HG03196 (cell line): ENCODE measurements around the gene SH3BP5.

Experiments used
- ATAC-seq: cut with Tn5 transposase; IDR thresholded peaks from one replicate; pipeline ENCODE4 v1.9.1; 2021; ENCODE audit not compliant: unreplicated experiment

SH3BP5 gene

DNA sequence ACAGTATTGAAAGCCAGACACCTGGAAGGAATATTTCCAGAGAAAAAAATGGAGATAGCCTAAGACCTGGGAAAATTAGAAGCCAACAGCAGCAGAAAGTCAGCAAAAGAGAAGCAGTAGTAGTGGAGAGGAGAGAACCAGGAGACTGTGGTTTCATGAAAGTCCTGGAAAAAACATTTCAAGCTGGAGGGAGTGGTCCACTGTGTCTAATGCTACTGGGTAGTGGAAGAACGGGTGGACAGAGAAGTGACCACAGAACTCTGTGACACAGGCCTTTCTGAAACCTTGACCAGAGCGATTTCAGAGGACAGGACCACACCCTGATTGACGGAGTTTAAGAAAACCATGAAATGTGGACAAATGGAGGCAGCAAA, 15.3 kb upstream of the SH3BP5 start:
- no peak for ATAC-seq

DNA sequence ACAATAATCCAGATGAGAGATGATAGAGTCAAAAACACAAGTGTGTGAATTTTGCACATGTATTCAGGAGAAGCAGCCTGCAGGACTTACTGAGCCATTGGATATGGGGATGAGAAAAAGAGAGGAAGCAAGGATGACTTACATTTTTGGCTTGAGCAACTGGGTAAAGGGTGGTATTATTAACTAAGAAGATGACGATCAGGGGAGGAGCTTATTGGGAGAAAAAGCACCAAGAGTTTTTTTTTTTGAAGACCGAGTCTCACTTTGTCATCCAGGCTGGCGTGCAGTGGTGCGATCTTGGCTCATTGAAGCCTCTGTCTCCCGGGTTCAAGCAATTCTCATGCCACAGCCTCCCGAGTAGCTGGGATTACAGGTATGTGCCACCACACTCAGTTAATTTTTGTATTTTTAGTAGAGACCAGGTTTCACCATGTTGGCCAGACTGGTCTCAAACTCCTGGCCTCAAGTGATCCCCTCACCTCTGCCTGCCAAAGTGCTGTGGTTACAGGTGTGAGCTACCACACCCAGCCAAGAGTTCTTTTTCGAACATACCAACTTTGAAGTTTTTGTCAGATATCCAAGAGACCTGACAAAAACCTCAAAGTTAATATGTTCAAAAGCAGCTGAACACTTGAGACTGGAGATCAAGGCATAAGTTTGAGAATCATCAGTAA, 14.8 kb upstream of the SH3BP5 start:
- no peak for ATAC-seq

- ATAC-seq, result no peak
These were observed 14.1 kb upstream of the SH3BP5 start for GRCh38 chr3:15346516-15346915.

DNA sequence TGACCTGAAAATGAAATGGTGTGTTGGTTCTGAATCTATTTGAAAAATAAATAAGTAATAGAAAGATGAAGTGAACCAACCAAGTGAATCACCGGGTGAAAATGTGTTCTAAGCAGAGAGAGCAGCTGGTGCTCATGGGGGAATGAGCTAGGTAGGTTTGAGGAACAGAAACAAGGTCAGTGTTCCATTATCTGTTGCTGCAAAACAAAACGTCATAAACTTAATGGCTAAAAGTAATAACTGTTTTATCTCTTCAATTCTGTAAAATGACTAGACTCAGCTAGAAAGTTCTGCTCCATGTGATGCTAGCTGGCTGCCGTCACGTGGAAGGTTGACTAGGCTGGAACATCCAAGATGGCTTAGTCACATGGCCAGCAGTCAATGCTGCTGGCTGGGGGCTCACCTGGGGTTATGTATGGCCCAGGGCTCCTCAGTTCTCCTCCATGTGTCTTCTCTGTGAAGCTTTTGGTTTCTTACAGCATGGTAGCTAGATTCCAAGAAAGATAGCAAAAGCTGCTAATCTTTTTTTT, 13.3 kb upstream of the SH3BP5 start:
- peak; percentile 95 for ATAC-seq

DNA sequence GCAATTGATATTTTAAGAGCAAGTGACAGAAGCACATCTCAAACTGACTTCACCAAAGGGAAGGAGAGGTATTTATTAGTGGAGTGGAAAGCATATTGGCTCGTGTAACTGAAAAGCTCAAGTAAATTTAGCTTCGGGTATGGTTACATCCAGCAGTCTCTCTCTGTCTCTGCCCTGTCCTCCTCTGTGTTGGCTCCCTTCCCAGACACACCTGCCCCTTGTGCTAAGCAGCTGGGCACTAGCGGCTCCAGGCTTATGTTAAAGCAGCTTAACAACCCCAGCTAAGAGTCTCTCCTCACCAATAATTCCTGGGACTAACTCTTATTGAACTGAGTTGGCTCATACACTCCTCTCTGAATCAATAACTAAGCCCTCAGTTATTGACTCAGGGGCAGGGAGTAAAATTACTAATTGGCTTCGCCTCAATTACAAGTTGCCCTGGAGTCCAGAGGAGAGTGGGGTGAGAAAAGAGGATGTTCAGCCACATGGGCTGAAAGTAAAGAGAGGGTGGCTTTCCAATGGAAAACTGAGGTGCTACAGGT, 12.8 kb upstream of the SH3BP5 start:
- peak; percentile 26 for ATAC-seq

- ATAC-seq, result no peak
These were observed 10.6 kb upstream of the SH3BP5 start for GRCh38 chr3:15342945-15343344.

GRCh38 chr3:15342246-15342645, 9.9 kb upstream of the SH3BP5 start:
- no peak for ATAC-seq

GRCh38 chr3:15341030-15341726, 8.8 kb upstream of the SH3BP5 start:
- no peak for ATAC-seq

DNA sequence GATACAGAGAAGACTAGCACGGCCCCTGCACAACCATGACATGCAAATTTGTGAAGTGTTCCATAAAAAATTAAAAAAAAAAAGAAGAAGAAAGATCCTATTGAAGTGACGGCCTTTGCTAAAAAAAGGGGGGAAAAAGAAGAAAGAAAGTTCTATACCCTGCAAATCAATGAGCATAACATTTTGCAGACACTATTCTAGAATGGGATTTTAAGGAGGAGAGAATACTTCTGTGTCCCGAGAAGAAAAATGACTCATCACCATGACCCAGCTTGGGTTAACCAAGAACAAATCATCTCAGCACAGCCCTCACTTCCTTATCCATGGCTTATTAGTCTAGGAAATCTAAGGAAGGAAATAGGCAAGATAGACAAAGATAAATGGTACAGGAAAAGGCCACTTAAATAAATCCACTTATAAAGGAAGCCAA, 7.4 kb upstream of the SH3BP5 start:
- ATAC-seq, result no peak

DNA sequence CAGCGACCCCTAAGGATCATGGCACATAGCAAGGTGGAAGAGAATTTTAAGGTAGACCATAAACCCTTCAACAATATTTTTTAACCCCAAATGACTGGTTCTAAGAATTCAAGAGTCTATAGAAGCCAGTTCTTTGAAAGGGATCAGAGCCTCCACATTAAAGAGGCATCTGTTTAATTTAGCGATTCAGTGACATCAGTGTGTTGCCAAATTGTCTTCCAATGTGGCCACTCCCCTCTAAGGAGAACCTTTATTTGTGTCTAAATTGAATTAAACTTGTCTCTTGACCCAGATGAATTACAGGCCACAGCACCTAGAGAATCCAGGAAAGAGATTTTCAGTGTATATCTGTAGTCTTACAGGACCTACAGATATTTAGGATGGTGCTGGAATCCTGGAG, 6.6 kb upstream of the SH3BP5 start:
- no peak for ATAC-seq

GRCh38 chr3:15337963-15338362, 5.6 kb upstream of the SH3BP5 start:
- no peak for ATAC-seq

DNA sequence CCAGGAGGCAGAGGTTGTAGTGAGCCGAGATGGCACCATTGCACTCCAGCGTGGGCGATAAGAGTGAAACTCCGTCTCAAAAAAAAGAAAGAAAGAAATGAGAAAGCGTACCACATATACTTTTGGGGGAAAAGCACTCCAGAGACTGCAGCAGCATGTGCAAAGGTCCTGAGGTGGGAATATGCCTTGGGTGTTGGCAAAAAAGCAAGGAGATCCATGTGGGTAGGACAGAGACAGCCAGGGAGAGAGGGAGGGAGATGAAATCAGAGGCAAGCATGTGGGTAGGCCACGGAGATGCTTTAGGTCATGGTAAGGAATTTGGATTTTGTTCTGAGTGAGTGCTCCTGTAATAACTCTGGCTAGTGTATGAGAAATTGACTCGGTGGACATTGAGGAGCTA, 3.7 kb upstream of the SH3BP5 start:
- ATAC-seq, result no peak

GRCh38 chr3:15333956-15334263, 1.5 kb upstream of the SH3BP5 start:
- ATAC-seq, result no peak

DNA sequence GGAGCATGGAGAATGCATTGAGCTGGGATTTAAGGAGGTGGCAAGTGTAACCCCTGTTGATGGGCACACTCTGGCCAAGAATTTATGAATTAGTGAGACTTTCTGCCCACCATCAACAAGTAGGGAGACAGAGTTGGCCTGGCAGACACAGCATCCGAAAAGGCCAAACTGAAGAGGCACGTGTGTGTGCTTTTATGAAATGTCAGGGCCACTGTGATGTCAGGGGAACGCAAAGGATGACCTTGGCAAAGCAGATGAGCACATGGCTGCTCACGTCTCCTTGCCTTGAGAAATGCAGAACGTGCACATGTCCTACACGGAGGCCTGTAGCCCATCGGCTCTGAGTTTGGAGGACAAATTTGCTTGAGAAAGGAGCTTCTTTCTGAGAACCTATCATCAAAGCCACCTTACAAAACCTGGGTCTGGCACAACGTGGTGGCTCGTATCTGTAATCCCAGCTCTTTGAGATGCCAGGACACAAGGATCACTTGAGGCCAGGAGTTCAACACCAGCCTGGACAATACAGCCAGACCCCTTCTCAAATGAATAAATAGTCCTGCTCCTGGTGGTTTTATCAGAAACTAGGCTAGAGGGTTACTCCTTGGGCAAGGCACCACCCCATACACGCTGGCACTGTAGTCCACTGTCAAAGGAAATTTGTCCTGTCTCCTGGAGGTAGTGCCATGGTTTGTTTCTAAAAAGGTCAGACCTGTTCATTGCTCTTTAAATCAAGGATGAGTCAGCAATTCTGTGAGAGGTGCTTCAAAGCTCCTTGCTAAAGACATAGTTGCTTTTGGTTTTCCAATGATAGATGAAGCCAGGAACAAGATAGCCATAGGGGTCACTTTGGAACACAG, 941 bp upstream of the SH3BP5 start:
- ATAC-seq, result no peak

DNA sequence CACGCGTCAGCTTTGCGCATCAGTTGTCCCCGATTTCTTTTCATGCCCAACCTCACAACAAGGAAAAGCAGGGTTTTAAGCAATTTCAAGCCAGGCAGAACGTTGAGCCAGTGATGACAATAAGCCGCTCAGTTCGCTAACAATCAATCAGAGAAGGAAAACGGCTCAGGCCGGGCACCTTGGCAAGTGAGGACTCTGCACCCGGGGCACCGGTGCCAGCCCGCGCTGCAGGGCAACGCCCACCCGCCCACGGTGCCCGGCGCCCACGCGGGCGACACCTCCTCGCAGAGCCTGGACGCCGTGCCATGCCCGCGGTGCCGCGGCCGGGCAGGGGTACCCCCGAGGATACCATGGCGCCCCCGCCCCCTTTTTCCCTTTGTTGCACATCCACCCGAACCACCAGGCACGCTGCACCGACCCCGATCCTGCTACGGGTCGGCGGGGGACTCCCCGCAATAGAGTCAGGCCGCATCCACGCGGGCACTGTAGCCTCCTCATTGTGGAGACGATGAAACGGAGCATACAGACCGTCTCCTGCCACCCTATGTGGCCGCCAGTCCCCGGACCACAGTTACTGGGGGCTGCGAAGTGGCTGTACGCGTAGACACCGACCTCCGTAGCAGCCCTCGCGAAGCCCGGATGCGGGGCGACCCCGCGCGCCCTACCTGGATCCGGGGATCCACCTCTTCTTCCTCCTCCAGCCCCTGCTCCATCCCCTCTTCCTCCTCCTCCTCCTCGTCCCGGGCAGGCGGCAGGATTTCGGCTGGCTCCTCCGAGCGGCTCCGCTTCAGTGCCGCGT, 581 bp downstream of the SH3BP5 start:
- ATAC-seq, result peak; percentile 38

DNA sequence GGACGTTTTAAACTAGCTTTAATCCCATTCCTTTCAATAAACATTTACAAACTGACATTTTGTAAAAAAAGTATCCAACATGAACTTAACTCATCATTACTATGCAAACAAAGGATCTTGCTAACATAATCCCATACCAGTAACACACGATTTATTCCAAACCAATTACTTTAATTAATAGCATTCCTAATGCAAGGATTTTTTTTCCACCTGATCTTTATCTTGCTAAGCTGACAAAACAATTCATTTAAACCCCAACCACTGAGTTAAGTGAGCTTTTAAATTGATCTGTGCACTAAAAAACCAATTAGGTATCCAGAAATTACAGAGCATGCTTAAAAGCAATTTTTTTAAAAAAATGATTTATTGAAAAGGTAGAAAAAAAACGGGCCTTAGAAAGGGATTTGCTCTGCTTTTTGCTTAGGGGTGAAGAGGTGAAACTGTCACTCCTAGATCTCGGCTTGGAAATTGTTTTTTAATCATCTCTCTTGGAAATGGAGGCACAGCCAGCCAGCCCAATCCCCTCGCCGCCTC, 1.2 kb downstream of the SH3BP5 start:
- ATAC-seq, result no peak

- no peak for ATAC-seq
These were observed 2.3 kb downstream of the SH3BP5 start for GRCh38 chr3:15330031-15330596.

DNA sequence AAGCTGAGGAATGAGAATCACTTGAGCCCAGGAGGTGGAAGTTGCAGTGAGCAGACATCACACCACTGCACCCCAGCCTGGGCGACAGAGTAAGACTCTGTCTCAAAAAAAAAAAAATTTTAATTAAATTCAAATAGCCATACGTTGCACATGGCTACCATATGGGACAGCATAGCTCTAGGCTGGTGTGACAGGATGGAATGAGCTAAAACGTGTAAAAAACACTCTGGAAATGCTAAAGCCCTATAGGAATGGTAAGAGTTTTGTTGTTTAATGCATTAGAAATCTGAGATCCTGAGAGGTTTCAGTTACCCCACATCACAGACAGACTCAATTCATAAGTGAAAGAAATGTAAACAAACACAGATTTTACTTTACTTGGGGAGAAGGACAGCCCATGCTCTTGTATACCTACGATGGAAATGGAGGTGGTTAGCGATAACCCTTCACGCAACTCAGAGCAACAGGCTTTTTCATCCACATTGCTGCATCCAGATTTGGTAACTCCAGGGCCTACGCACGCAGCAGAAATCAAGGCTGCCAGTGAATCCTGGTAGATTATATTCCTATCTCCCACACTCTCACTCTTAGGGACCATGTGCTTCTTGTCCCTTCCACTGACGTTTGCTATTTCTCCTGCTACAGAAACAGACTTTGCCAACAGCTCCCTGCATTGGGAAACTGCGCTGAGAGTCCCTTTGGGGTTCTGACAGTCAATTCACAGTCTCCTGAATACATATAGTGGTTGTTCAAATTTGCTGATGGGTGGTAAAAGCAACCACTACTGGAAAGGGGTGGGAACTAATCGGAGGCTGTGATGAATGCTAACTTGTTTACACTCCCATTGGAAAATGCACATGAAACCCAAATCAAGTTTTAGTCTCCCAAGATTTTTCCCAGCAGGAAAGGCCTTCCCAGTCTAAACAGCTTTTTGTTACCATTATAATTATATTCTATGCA, 3.1 kb downstream of the SH3BP5 start:
- no peak for ATAC-seq

DNA sequence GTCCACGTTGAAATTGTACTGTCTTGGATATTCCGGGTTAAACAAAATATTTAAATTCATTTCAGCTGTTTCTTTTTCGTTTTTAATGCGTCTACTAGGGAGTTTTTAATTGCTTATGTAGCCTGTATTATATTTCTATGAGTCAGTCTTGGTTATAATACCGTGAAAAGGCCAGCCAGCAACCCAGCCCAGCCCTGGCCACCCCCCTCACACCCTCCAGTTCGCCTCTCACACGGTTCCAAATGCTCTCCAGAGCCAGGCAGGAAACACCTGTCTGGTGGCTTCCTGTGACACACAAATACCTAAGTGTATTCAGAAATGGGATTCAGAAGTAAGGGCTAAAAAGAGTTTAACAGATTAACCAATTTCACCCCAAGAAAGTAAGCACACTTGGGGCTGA, 4.4 kb downstream of the SH3BP5 start:
- ATAC-seq, result no peak
